ENCODE data around the gene HINT3.
"Not testable (repeated sequence)": the region's sequence is repeated elsewhere in the genome, so short reads cannot be mapped to it uniquely, and the experiment has no call there.

Gene HINT3

GRCh38 chr6:126010040-126010439, 53.5 kb downstream of the HINT3 start:
- no peak for DNase-seq

- no peak for DNase-seq
Observed at GRCh38 chr6:126015863-126016262, 59.3 kb downstream of the HINT3 start.

GRCh38 chr6:126016591-126016990, 60.0 kb downstream of the HINT3 start:
- no peak for DNase-seq

GRCh38 chr6:126017668-126018067, 61.1 kb downstream of the HINT3 start:
- DNase-seq: no peak

- DNase-seq: no peak
Observed at GRCh38 chr6:126020305-126021050, 63.9 kb downstream of the HINT3 start.

- not testable (repeated sequence) for DNase-seq
Observed at GRCh38 chr6:126023474-126023873, 66.9 kb downstream of the HINT3 start.

- DNase-seq: no peak
Observed at GRCh38 chr6:126026001-126026400, 69.4 kb downstream of the HINT3 start.

- DNase-seq: no peak
Observed at GRCh38 chr6:126027601-126028000, 71.0 kb downstream of the HINT3 start.

Measured in NCI-H1436 (cell line).